ENCODE data around the gene KRTAP5-1. TPM values are rescaled to one million over a fixed set of nuclear protein-coding genes. Genes with fewer than 3 reads are reported as not detected.

KRTAP5-1 gene
- total RNA-seq, 2 donors from 2014 or later: not detected

DNA sequence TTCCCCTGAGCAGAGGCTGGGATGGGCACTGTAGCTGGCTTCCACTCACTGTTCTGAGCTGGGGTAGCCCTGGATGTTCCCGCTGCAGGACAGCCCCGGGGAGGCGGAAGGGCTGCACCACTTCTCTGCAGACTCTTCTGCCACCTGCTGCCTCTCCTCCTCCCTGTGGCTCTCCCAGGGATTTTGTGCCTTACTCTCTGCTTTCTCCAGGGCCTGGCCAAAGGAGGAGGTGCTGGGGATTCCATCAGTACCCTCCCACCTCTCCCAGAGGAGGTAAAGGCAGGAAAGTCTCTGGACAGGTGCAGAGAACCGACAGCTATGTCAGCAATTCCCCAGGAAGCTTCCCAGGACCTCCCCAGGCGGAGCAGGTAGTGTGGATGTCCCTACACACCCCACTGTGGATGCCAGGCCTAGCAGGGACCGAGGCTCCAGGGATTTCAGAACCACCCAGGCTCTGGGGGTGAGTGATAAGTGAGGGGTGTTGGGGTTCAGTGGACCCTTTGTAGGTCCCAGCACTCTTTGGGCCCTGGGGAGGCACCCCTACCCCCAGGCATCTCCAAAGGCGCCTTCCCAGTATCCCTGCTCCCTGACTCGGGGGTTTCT is 24.3 kb downstream of the KRTAP5-1 start:
- H3K36me3 Mint-ChIP-seq (ENCODE audit: low read depth): peaks cover 5% of the 10 kb centered on the region
- 87 to 93% methylated on average over 5 to 8 of the region's 8 CpGs for WGBS, 2 experiments (ENCODE audit: insufficient coverage in 1 of 2, insufficient read length in 1 of 2)
- no peak overlapping the region for H3K27ac ChIP-seq (ENCODE audit: low read depth, low read length)
- H3K4me3 ChIP-seq (ENCODE audit: low read length): no peak overlapping the region
- DNase-seq: no peak
- no peak overlapping the region for H3K9ac ChIP-seq (ENCODE audit: extremely low read depth, low read length, poor library complexity, severe bottlenecking)
- H3K9me3 ChIP-seq (ENCODE audit: control insufficient read depth, low read length): no peaks in the 10 kb centered on the region
- TF ChIP-seq, protein P1, sequence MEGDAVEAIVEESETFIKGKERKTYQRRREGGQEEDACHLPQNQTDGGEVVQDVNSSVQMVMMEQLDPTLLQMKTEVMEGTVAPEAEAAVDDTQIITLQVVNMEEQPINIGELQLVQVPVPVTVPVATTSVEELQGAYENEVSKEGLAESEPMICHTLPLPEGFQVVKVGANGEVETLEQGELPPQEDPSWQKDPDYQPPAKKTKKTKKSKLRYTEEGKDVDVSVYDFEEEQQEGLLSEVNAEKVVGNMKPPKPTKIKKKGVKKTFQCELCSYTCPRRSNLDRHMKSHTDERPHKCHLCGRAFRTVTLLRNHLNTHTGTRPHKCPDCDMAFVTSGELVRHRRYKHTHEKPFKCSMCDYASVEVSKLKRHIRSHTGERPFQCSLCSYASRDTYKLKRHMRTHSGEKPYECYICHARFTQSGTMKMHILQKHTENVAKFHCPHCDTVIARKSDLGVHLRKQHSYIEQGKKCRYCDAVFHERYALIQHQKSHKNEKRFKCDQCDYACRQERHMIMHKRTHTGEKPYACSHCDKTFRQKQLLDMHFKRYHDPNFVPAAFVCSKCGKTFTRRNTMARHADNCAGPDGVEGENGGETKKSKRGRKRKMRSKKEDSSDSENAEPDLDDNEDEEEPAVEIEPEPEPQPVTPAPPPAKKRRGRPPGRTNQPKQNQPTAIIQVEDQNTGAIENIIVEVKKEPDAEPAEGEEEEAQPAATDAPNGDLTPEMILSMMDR (conservative IDR thresholded peaks at IDR 0.05): no peak
- no peaks in the 10 kb centered on the region for H3K4me1 Mint-ChIP-seq
- no peaks in the 10 kb centered on the region for H3K36me3 ChIP-seq (ENCODE audit: control insufficient read depth, insufficient read depth, low read length)
- H3K4me3 Mint-ChIP-seq: no peak overlapping the region
- no peaks in the 10 kb centered on the region for H3K9me3 Mint-ChIP-seq
- H3K27me3 Mint-ChIP-seq (ENCODE audit: insufficient read depth): peaks cover 5% of the 10 kb centered on the region
- no peaks in the 10 kb centered on the region for H3K27me3 ChIP-seq (ENCODE audit: control insufficient read depth, insufficient read depth, low read length, poor library complexity, severe bottlenecking)
- no peak overlapping the region for H3K27ac Mint-ChIP-seq
- peaks cover 5% of the 10 kb centered on the region for H3K4me1 ChIP-seq (ENCODE audit: control insufficient read depth, insufficient read depth, low read length)

DNA sequence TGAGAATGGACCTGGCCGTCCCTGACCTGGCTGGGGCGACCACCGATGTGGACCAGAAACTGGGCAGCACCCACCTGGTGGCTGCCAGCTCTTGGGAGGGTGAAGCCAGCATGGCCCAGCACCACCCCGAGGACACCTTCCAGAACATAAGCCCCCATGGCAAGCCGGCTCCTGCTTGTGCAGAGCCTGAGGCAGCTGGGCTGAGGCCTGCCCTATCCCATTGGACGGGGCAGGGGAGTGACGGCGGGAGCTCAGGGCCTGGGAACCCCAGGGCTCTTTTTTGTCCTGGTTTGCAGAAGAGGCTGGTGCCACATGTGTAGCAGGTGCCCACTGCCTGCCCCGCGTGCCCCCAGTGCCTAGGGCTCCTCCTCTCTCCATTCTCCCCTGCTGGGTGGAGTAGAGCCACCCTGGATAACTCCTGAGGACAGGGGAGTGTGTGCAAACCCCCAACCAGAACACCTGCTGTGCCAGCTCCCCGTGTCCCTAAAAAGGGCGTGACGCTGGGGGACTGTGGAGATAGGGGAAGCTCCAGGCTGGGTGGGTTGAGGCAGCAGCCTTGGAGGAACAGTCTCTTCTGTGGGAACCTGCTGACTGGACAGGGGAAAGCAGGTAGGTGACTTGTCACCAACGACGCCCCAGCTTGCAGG is 25.0 kb downstream of the KRTAP5-1 start:
- H3K27me3 ChIP-seq (ENCODE audit: control insufficient read depth, insufficient read depth, low read length, poor library complexity, severe bottlenecking): no peaks in the 10 kb centered on the region
- H3K9ac ChIP-seq (ENCODE audit: extremely low read depth, low read length, poor library complexity, severe bottlenecking): no peak overlapping the region
- no peak for DNase-seq

DNA sequence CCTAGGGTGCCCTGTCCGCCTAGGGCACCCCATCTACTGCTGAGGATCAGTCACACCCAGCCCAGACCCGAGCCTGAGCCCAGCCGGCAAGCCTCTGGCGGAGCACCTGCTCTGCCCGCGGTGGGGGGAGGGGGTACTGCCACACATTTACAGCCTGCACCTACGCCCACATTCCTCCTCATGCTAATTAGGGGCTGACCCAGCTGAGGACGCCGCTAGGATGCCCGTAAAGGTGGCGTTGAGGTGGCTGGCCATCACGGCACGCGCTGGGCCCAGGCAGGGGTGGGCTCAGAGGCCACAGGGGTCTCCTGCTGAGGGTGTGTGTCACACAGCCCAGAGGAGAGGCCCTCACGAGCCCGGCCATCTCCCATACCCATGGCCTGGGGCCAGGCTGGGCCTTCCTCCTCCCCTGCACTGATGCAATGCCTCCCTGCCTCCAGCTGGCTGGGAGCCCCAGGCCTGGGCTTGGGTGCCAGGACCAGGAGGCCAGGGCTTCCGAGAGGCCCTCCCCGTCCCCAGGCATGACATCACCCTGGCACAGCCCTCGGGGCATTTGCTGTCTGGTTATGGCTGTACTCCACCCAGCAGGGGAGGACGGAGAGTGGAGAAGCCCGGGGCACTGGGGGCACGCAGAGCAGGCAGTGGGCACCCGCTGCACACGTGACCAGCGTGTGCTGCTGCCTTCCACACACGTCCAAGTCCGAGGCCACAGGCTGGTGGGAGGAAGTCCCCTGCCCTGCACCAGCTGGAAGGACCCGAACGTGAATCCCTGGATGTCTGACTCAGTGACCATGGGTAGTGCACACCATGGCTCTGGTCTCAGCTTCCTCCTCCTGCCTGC is 25.8 kb downstream of the KRTAP5-1 start:
- no peaks in the 10 kb centered on the region for H3K27me3 ChIP-seq (ENCODE audit: control insufficient read depth, insufficient read depth, low read length, poor library complexity, severe bottlenecking)
- H3K9ac ChIP-seq (ENCODE audit: extremely low read depth, low read length, poor library complexity, severe bottlenecking): no peak overlapping the region
- H3K36me3 ChIP-seq (ENCODE audit: control insufficient read depth, insufficient read depth, low read length): no peaks in the 10 kb centered on the region
- Mint-ChIP-seq H3K27ac (no peak overlapping the region), H3K27me3 (ENCODE audit: insufficient read depth) (peaks cover 7% of the 10 kb centered on the region), H3K9me3 (no peaks in the 10 kb centered on the region), H3K4me1 (peaks cover 2% of the 10 kb centered on the region), H3K4me3 (no peak overlapping the region), H3K36me3 (ENCODE audit: low read depth) (peaks cover 5% of the 10 kb centered on the region)
- H3K9me3 ChIP-seq (ENCODE audit: control insufficient read depth, low read length): no peaks in the 10 kb centered on the region
- H3K4me1 ChIP-seq (ENCODE audit: control insufficient read depth, insufficient read depth, low read length): peaks cover 4% of the 10 kb centered on the region
- TF ChIP-seq, protein P1 (conservative IDR thresholded peaks at IDR 0.05): no peak
- H3K4me3 ChIP-seq (ENCODE audit: low read length): no peak overlapping the region
- peak; percentile 82 for DNase-seq
- WGBS, 2 experiments (ENCODE audit: insufficient coverage in 1 of 2, insufficient read length in 1 of 2): 77% methylated on average over 20 to 28 of the region's 29 CpGs
- H3K27ac ChIP-seq (ENCODE audit: low read depth, low read length): no peak overlapping the region

More for the DNA sequence above, 25.0 kb downstream of the KRTAP5-1 start:
- TF ChIP-seq, protein P1 (conservative IDR thresholded peaks at IDR 0.05): no peak
- no peaks in the 10 kb centered on the region for H3K4me1 Mint-ChIP-seq
- Histone ChIP-seq H3K9me3 (ENCODE audit: control insufficient read depth, low read length) (no peaks in the 10 kb centered on the region), H3K36me3 (ENCODE audit: control insufficient read depth, insufficient read depth, low read length) (no peaks in the 10 kb centered on the region), H3K4me1 (ENCODE audit: control insufficient read depth, insufficient read depth, low read length) (peaks cover 5% of the 10 kb centered on the region), H3K4me3 (ENCODE audit: low read length) (no peak overlapping the region), H3K27ac (ENCODE audit: low read depth, low read length) (no peak overlapping the region)
- peaks cover 7% of the 10 kb centered on the region for H3K27me3 Mint-ChIP-seq (ENCODE audit: insufficient read depth)
- 91 to 100% methylated on average over 5 to 15 of the region's 15 CpGs for WGBS, 2 experiments (ENCODE audit: insufficient coverage in 1 of 2, insufficient read length in 1 of 2)
- no peak overlapping the region for H3K4me3 Mint-ChIP-seq
- H3K27ac Mint-ChIP-seq: no peak overlapping the region
- peaks cover 5% of the 10 kb centered on the region for H3K36me3 Mint-ChIP-seq (ENCODE audit: low read depth)
- H3K9me3 Mint-ChIP-seq: no peaks in the 10 kb centered on the region

Measured in endodermal cell (in vitro differentiated cells).